ENCODE measurements around the gene KYAT1. TPM values are rescaled to one million over a fixed set of nuclear protein-coding genes. Genes with fewer than 3 reads are reported as not detected.

KYAT1 gene
- total and polyA plus RNA-seq, 2 of the 13 experiments (the other 11 are each of a cell fraction or from before 2014, with no cell fraction given): 9.2 to 46.5 TPM

DNA sequence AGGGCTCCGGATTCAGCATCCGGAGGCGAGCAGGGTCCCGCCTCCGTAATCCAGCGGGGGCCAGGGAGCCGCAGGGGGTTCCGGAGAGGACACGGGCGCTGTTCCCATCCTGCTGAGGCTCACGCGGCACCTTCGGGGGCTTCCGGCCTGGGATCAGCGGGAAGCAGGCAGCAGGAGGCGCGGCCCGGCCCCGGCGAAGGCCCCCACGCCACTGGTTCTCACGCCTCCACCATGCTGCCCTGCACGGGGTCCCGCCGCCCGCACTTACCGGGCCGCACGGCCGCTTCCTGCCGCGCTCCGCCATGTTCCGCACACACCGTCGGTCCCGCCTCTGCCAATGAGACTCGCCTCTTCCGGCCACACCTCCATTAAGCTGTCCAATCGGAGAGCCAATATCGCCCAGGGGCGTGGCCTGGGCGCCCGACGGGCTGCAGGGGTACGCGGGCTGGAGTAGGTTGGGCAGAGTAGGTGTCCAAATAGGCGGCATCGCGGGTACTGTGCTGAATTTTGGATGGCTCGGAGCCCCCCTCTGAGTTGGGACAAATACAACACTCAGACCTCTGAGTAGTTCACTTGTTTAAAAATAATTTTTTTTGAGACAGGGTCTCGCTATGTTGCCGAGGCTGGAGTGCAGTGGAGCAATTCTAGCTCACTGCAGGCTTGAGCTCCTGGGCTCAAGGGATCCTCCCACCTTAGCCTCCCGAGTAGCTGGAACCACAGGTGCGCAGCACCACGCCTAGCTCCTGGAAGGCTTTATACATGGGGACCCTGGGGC, 52.1 kb downstream of the KYAT1 start, which contains the start of gene SPOUT1 (continued):
- TF ChIP-seq, protein P1, sequence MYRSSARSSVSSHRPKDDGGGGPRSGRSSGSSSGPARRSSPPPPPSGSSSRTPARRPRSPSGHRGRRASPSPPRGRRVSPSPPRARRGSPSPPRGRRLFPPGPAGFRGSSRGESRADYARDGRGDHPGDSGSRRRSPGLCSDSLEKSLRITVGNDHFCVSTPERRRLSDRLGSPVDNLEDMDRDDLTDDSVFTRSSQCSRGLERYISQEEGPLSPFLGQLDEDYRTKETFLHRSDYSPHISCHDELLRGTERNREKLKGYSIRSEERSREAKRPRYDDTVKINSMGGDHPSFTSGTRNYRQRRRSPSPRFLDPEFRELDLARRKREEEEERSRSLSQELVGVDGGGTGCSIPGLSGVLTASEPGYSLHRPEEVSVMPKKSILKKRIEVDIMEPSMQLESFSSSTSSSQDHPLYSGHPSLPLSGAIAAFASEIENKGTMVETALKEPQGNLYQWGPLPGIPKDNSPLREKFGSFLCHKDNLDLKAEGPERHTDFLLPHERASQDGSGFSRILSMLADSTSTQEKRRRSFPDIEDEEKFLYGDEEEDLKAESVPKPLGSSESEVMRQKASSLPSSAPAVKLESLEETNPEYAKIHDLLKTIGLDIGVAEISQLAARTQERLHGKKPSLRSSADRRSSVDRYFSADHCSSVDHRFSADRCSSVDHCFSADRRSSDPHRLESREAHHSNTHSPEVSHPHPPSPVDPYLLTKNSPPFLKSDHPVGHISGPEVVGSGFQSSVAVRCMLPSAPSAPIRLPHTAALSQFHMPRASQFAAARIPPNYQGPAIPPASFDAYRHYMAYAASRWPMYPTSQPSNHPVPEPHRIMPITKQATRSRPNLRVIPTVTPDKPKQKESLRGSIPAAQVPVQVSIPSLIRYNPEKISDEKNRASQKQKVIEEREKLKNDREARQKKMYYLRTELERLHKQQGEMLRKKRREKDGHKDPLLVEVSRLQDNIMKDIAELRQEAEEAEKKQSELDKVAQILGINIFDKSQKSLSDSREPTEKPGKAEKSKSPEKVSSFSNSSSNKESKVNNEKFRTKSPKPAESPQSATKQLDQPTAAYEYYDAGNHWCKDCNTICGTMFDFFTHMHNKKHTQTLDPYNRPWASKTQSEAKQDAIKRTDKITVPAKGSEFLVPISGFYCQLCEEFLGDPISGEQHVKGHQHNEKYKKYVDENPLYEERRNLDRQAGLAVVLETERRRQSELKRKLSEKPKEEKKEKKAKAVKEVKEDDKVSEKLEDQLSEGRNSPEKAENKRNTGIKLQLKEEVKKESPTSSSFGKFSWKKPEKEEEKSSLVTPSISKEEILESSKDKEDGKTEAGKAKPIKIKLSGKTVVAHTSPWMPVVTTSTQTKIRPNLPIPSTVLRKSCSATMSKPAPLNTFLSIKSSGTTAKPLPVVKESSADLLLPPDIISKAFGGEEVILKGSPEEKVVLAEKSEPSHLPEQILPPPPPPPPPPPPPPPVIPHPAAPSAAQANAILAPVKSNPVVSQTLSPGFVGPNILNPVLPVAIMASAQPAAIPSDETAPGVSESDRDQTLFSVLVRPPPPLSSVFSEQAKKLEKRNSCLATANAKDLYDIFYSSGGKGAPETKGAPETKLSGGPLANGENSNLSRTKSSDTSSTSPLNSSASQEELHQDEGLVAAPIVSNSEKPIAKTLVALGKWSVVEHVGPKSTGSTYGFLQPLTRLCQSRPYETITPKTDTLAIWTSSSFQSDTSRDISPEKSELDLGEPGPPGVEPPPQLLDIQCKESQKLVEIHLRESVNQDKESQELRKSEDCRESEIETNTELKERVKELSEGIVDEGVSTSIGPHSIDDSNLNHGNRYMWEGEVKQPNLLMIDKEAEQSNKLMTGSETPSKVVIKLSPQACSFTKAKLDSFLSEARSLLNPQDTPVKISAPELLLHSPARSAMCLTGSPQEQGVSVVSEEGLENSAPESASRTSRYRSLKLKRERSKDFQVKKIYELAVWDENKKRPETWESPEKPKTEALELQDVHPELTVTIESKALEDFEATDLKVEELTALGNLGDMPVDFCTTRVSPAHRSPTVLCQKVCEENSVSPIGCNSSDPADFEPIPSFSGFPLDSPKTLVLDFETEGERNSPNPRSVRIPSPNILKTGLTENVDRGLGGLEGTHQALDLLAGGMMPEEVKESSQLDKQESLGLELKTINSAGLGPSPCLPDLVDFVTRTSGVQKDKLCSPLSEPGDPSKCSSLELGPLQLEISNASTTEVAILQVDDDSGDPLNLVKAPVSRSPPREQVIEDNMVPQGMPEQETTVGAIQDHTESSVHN (CRISPR knock-in tag; IDR thresholded peaks at IDR 0.05): 0 out of 2 replicates have a peak, but pooled peaks have one; percentile 51
- TF ChIP-seq ZNF367 (CRISPR knock-in tag; IDR thresholded peaks at IDR 0.05; ENCODE audit: borderline replicate concordance) (peak; percentile 87; the same call in 1 of the 2 replicates), HNRNPK (IDR thresholded peaks at IDR 0.05; ENCODE audit: low read depth, low read length, poor library complexity, severe bottlenecking) (peak; percentile 21), ZNF589 (CRISPR knock-in tag; conservative IDR thresholded peaks at IDR 0.05) (0 out of 2 replicates have a peak, but pooled peaks have one; percentile 70)
- TF ChIP-seq, protein P2, sequence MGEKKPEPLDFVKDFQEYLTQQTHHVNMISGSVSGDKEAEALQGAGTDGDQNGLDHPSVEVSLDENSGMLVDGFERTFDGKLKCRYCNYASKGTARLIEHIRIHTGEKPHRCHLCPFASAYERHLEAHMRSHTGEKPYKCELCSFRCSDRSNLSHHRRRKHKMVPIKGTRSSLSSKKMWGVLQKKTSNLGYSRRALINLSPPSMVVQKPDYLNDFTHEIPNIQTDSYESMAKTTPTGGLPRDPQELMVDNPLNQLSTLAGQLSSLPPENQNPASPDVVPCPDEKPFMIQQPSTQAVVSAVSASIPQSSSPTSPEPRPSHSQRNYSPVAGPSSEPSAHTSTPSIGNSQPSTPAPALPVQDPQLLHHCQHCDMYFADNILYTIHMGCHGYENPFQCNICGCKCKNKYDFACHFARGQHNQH (CRISPR knock-in tag; IDR thresholded peaks at IDR 0.05): peak; percentile 79; the same call in 1 of the 2 replicates
- TF ChIP-seq, protein P3, sequence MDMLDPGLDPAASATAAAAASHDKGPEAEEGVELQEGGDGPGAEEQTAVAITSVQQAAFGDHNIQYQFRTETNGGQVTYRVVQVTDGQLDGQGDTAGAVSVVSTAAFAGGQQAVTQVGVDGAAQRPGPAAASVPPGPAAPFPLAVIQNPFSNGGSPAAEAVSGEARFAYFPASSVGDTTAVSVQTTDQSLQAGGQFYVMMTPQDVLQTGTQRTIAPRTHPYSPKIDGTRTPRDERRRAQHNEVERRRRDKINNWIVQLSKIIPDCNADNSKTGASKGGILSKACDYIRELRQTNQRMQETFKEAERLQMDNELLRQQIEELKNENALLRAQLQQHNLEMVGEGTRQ (IDR thresholded peaks at IDR 0.05; ENCODE audit: low read depth, low read length): no peak
- TF ChIP-seq, protein P3 (CRISPR knock-in tag; IDR thresholded peaks at IDR 0.05; ENCODE audit: borderline replicate concordance): no peak
- TF ChIP-seq, protein P4, sequence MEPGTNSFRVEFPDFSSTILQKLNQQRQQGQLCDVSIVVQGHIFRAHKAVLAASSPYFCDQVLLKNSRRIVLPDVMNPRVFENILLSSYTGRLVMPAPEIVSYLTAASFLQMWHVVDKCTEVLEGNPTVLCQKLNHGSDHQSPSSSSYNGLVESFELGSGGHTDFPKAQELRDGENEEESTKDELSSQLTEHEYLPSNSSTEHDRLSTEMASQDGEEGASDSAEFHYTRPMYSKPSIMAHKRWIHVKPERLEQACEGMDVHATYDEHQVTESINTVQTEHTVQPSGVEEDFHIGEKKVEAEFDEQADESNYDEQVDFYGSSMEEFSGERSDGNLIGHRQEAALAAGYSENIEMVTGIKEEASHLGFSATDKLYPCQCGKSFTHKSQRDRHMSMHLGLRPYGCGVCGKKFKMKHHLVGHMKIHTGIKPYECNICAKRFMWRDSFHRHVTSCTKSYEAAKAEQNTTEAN (CRISPR knock-in tag; conservative IDR thresholded peaks at IDR 0.05): peak; percentile 52; the same call in 1 of the 2 replicates
